BLaER1 (cell line): ENCODE results near the gene LSP1.

Source experiments
- H3K27ac ChIP-seq: shearing (Covaris generic); formaldehyde crosslinking; 2 replicates; pipeline ENCODE4 v1.8.1; 2022
- H3K27me3 ChIP-seq: shearing (Covaris generic); formaldehyde crosslinking; 2 replicates; pipeline ENCODE4 v1.8.1; 2022
- H3K36me3 ChIP-seq: shearing (Covaris generic); formaldehyde crosslinking; 2 replicates; pipeline ENCODE4 v1.8.1; 2022
- H3K4me1 ChIP-seq: shearing (Covaris generic); formaldehyde crosslinking; 2 replicates; pipeline ENCODE4 v1.8.1; 2022
- H3K4me2 ChIP-seq: shearing (Covaris generic); formaldehyde crosslinking; 2 replicates; pipeline ENCODE4 v1.8.1; 2022
- H3K4me3 ChIP-seq: shearing (Covaris generic); formaldehyde crosslinking; 2 replicates; pipeline ENCODE4 v1.8.1; 2022
- H3K9ac ChIP-seq: shearing (Covaris generic); formaldehyde crosslinking; 2 replicates; pipeline ENCODE4 v1.8.1; 2022
- H3K9me3 ChIP-seq: shearing (Covaris generic); formaldehyde crosslinking; 2 replicates; pipeline ENCODE4 v1.8.1; 2022
- H4K20me1 ChIP-seq: shearing (Covaris generic); formaldehyde crosslinking; 2 replicates; pipeline ENCODE4 v1.8.1; 2022
- Cebpa-rat ChIP-seq: shearing (Covaris generic); IDR thresholded peaks from 2 replicates; pipeline ENCODE4 v1.8.1; 2022

LSP1 gene

GRCh38 chr11:1830322-1831223 is 22.3 kb upstream of the LSP1 start:
- Histone ChIP-seq H4K20me1 (no peaks in the 10 kb centered on the region; the same call in 1 of the 2 replicates), H3K27ac (no peak overlapping the region), H3K9me3 (no peaks in the 10 kb centered on the region), H3K4me3 (no peak overlapping the region), H3K27me3 (no peaks in the 10 kb centered on the region), H3K9ac (no peak overlapping the region), H3K4me1 (peaks cover 46% of the 10 kb centered on the region), H3K36me3 (no peaks in the 10 kb centered on the region), H3K4me2 (peak overlapping the region; percentile 56)
- no peak for TF ChIP-seq Cebpa-rat

- no peaks in the 10 kb centered on the region for H3K36me3 ChIP-seq
- TF ChIP-seq Cebpa-rat, result no peak
- no peaks in the 10 kb centered on the region for H3K27me3 ChIP-seq
- no peaks in the 10 kb centered on the region for H3K9me3 ChIP-seq
- H3K9ac ChIP-seq, result no peak overlapping the region
- H3K4me2 ChIP-seq, result peak overlapping the region; percentile 56
- no peaks in the 10 kb centered on the region; the same call in 1 of the 2 replicates for H4K20me1 ChIP-seq
- H3K4me1 ChIP-seq, result peaks cover 46% of the 10 kb centered on the region
- no peak overlapping the region for H3K4me3 ChIP-seq
- H3K27ac ChIP-seq, result no peak overlapping the region
Observed at GRCh38 chr11:1831338-1832210, 21.3 kb upstream of the LSP1 start.

GRCh38 chr11:1832211-1832919 is 20.5 kb upstream of the LSP1 start:
- H3K36me3 ChIP-seq, result no peaks in the 10 kb centered on the region
- H3K27me3 ChIP-seq, result no peaks in the 10 kb centered on the region
- H3K27ac ChIP-seq, result no peak overlapping the region
- no peak for TF ChIP-seq Cebpa-rat
- H3K4me1 ChIP-seq, result peaks cover 52% of the 10 kb centered on the region
- no peak overlapping the region for H3K9ac ChIP-seq
- no peak overlapping the region for H3K4me3 ChIP-seq
- H3K4me2 ChIP-seq, result peak overlapping the region; percentile 56
- H3K9me3 ChIP-seq, result no peaks in the 10 kb centered on the region
- H4K20me1 ChIP-seq, result no peaks in the 10 kb centered on the region; the same call in 1 of the 2 replicates

- H3K9ac ChIP-seq, result no peak overlapping the region
- H3K4me1 ChIP-seq, result peaks cover 57% of the 10 kb centered on the region
- H3K36me3 ChIP-seq, result no peaks in the 10 kb centered on the region
- no peaks in the 10 kb centered on the region; the same call in 1 of the 2 replicates for H4K20me1 ChIP-seq
- TF ChIP-seq Cebpa-rat, result no peak
- H3K4me2 ChIP-seq, result peak overlapping the region; percentile 56
- no peaks in the 10 kb centered on the region for H3K27me3 ChIP-seq
- H3K4me3 ChIP-seq, result no peak overlapping the region
- no peak overlapping the region for H3K27ac ChIP-seq
- H3K9me3 ChIP-seq, result no peaks in the 10 kb centered on the region
Observed at GRCh38 chr11:1832920-1833295, 20.0 kb upstream of the LSP1 start.

- Histone ChIP-seq H3K9me3 (no peaks in the 10 kb centered on the region), H3K27me3 (no peaks in the 10 kb centered on the region), H3K4me2 (no peak overlapping the region), H3K9ac (no peak overlapping the region), H3K27ac (no peak overlapping the region), H3K4me3 (no peak overlapping the region), H3K36me3 (no peaks in the 10 kb centered on the region), H4K20me1 (no peaks in the 10 kb centered on the region), H3K4me1 (peaks cover 64% of the 10 kb centered on the region)
- TF ChIP-seq Cebpa-rat, result no peak
Observed at GRCh38 chr11:1834062-1834610, 18.7 kb upstream of the LSP1 start.

- no peak within 1 kb of the TSS for H3K4me3 ChIP-seq
- H3K36me3 ChIP-seq, result no peaks in the 10 kb centered on the region
- H4K20me1 ChIP-seq, result no peaks in the 10 kb centered on the region
- no peak within 1 kb of the TSS for H3K27ac ChIP-seq
- no peak within 1 kb of the TSS for H3K9ac ChIP-seq
- no peaks in the 10 kb centered on the region for H3K27me3 ChIP-seq
- TF ChIP-seq Cebpa-rat, result no peak
- H3K4me1 ChIP-seq, result peaks cover 62% of the 10 kb centered on the region
- no peaks in the 10 kb centered on the region for H3K9me3 ChIP-seq
- H3K4me2 ChIP-seq, result no peak within 1 kb of the TSS
Observed at GRCh38 chr11:1834779-1835670, 17.9 kb upstream of the LSP1 start, which contains the start of gene SYT8. SYT8 (plus strand) TSS chr11:1834990; CDS start chr11:1835106, 116 bp downstream.

- no peak overlapping the region for H3K4me3 ChIP-seq
- no peak overlapping the region for H3K27ac ChIP-seq
- peaks cover 62% of the 10 kb centered on the region for H3K4me1 ChIP-seq
- no peaks in the 10 kb centered on the region for H3K27me3 ChIP-seq
- no peak overlapping the region for H3K4me2 ChIP-seq
- no peaks in the 10 kb centered on the region for H4K20me1 ChIP-seq
- H3K9me3 ChIP-seq, result no peaks in the 10 kb centered on the region
- no peak overlapping the region for H3K9ac ChIP-seq
- TF ChIP-seq Cebpa-rat, result no peak
- H3K36me3 ChIP-seq, result no peaks in the 10 kb centered on the region
Observed at GRCh38 chr11:1835671-1836010, 17.2 kb upstream of the LSP1 start.

- H4K20me1 ChIP-seq, result no peaks in the 10 kb centered on the region
- peaks cover 62% of the 10 kb centered on the region for H3K4me1 ChIP-seq
- no peaks in the 10 kb centered on the region for H3K27me3 ChIP-seq
- H3K9ac ChIP-seq, result no peak overlapping the region
- no peak for TF ChIP-seq Cebpa-rat
- H3K9me3 ChIP-seq, result no peaks in the 10 kb centered on the region
- H3K4me2 ChIP-seq, result no peak overlapping the region; the same call in 1 of the 2 replicates
- no peaks in the 10 kb centered on the region for H3K36me3 ChIP-seq
- H3K27ac ChIP-seq, result no peak overlapping the region
- no peak overlapping the region for H3K4me3 ChIP-seq
Observed at GRCh38 chr11:1836011-1836945, 16.6 kb upstream of the LSP1 start.
